GM19455 (cell line): Measurements from ENCODE around the gene C1QTNF12.

Experiments used
- ATAC-seq: cut with Tn5 transposase; IDR thresholded peaks from one replicate; pipeline ENCODE4 v1.9.1; 2021; ENCODE audit not compliant: unreplicated experiment

C1QTNF12 gene

DNA sequence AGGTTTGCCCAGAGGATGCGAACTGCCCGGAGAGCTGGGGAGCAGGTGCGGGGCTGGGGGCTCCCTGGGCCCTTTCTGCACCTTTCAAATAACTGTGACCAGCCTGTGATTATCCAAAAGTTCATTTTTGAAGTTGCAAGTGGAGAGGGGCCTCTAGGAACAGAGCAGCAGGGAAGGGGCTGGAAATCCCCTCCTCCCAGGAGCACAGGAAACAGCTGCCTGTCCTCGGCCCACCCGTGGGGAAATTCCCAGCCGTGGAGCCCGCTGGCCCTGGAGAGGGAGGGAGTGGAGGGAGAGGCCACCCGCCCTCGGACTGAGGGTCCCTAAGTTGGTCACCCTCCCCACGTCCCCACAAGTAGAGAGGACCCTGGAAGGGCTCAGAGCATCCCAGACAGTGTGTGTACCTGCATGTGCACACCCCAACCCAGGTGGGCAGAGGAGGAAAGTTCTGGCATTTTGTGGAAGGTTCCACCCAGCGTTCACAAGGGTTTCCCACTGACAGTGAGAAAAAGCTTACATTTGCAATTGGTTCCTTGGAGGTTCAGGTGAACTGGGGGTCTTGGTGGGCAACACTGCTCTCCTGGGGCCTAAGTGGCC lies 31.3 kb downstream of the C1QTNF12 start:
- ATAC-seq = no peak

GRCh38 chr1:1213345-1214265 lies 32.9 kb downstream of the C1QTNF12 start, which contains the start of gene TNFRSF4:
Gene TNFRSF4 (minus strand): TSS chr1:1214153. CDS start chr1:1214127, 26 bp downstream.
- no peak for ATAC-seq

DNA sequence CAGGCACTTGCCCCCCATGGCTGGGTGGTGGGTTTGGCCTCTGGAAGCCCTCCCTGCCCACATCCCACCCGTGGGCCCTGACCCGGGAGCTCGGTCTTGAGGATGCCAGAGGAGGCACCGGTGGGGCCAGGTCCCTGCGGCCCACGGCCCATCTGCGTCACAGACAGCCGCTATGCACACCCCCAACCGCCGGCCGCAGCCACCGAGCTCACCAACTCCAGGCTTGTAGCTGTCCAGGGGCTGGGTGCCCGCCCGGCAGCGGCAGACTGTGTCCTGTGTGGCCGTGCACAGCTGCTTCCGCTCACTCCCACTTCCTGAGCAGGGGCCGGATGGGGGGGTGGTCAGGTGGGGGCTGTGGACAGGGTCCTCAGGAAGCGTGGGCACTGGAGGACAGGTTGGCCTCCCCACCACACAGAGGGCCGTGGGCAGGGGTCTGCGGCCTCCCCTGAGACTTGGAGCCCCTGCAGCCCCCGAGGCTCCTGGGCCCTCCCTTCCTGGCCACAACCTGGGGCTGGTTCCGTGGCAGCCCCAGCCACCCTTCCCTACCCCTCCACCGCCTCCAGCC lies 33.7 kb downstream of the C1QTNF12 start:
- no peak for ATAC-seq

- ATAC-seq = no peak
Observed at GRCh38 chr1:1211541-1212441, 34.7 kb downstream of the C1QTNF12 start.

GRCh38 chr1:1210726-1211540 lies 35.6 kb downstream of the C1QTNF12 start:
- ATAC-seq = no peak

DNA sequence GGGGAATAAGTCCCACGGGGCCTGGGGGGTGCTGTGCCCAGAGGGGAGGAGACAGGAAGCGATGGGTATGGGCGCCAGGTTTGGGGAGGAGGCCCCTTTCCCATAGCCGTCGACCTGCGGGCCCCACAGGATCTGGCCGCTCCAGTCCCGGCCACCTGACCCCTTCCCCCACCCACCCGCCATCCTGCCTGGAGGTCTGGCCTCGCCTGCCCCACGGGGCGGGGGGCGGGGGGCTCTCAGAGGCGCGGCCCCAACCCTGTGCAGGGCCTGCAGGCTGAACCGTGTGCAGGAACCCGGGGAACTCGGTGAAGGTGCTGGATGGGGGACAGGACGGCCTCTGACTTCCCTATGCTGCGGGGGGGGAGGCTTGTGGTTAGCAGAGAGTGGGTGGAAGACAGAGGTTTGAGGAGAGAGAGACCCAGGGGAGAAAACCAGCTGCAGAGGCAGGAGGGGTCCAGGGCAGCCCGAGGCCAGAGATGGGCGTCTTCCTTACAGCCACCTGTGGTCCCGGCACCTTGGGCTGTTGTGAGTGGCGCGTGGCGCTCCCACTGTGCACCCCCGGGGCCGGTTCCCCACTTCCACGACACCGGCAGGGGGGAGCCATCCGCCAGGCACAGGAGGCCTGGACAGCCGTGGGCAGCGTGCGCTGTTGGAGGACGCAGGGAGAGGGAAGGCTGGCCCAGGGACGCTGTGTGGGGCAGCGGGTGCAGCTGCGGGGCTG lies 37.6 kb downstream of the C1QTNF12 start:
- ATAC-seq = no peak

DNA sequence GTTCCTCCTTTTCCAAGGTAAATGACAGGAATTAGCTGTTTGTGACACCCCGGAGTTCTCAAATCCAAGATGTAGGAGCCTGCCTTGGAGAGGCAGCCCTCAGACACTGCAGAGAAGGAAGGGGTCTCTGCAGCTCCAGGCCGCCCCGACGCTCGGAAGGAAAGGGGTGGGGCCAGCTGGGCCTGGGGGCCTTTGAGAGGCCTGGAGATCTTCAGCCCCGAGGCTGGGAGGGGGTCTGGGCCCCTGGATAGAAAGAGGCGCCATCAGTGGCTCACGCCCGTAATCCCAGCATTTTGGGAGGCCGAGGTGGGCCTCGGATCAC lies 39.0 kb downstream of the C1QTNF12 start:
- no peak for ATAC-seq

DNA sequence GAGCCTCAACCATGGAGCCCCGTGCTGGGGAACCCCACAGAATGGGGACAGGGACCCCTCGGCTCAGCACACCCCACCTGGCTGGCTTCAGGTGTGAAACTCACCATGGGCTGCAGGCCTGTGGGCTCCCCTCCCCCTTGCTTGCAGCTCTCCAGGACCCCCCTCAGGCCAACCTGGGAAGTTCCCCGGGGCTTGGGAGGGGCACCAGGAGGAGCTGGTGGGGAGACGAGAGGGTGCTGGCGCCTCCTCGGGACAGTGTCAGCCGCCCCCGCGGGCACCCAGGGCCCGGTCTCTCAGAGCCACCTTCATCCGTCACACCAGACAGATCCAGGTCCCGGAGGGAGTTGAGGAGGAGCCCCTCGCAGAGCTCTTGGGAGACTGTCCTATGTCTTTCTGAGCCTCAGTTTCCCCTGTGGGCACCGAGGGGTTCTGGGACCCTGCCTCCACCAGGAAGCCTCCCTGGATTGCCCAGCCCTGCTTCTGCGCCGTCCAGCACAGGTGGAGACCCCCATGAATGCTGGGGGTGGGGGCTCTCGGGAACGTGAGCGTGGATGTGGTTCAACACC lies 39.5 kb downstream of the C1QTNF12 start:
- ATAC-seq = no peak

DNA sequence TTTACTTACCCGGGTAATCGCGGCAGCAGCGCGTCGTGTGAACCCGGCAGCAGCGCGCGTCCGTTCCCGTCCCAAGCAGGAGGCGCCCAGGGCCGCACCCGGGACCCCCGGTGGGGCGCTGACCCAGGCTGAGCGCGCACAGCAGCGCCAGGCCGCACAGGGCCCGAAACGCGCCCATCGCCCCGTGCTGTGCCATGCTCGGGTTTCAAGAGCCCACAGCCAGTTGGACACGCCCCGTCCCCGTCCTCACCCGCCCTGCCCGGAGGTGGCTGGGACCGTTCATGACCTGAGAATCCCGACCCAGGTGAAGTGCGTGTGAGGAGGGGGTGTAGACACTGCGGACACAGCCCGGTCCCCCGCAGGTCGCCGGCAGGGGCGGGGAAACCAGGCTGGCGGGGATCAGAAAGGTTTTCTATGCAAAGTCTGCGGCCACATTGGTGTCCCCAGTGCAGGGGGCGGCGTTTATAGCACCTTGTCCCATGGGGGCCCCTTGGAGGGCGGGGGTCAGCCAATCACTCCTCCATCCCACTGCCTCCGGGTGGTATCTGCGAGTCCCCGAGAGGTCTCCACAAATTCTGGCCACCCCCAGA lies 40.1 kb downstream of the C1QTNF12 start, which contains the start of gene TNFRSF18:
TNFRSF18 (minus strand) TSS at position 217 of the 590 bp plus-strand sequence; CDS start at position 196, 21 bp downstream.
- ATAC-seq = no peak

DNA sequence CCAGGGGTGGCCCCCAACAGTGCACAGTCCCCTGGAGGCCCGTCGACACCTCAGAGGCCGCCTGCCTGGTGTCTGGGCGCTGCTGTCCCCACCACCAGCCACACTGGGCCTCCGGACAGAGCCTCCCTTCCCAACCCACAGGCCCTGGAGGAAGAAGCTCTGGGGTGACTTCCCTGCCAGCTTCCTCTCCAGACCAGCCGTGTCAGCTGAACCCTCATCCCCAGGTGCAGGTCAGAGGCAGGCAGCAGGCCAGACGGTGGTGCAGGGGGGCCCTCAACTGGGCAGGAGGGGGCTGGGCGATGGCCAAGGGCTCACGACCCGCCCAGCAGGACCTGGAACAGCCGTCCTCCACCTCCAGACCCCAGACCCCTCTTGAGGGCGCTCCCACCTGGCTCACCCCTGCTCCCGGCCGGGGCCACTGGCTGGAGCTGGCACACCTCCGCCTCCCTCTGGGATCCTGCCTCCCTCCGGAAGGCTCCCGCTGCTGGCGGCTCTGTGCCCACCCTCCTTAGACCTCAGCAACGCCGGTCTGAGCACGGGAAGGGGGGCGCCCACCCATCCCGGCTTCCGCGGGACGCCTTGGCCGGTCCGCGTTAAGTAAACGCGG lies 40.6 kb downstream of the C1QTNF12 start:
- no peak for ATAC-seq

GRCh38 chr1:1204998-1205768 lies 41.3 kb downstream of the C1QTNF12 start:
- no peak for ATAC-seq

- no peak for ATAC-seq
Observed at GRCh38 chr1:1204425-1204920, 42.0 kb downstream of the C1QTNF12 start.

DNA sequence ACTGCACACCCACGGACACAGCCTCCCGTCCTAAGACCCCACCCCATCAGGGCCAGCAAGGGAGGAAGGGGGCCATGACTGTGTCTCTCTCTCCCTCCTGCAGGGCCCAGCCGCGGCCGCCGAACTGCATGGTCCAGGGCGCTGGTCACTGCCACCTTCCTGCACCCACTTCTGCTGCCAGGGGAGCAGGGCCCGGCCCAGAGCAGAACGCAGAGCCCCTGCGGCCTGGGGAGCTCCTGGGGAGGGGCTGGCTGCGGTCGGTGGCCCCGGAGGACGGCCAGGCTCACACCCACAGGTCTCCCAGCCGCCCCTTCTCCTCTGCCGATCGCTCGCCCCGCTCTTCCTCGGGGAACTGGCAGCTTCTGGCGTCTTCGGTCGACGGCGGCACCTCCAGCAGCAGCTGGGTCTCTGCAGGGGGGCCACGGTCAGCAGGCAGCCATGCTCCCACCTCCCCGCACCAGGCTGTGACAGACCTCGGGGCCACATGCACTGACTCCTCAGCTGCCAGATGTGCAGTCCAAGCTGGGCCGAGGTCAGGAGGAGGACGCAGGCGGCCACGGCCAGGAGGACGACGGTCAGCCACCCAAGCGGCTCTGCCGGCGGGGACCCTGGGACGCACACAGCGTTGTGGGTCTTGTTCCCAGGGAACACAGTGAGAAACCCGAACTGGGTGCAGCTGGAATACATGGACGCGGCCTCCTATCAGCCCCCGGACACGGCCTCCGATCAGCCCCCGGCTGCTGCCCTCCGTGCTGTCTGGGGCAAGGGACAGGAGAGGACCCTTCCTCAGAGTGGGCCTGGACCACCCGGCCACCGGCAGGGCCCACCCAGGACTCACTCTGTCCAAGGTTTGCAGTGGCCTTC lies 42.7 kb downstream of the C1QTNF12 start:
- no peak for ATAC-seq

GRCh38 chr1:1202831-1203560 lies 43.5 kb downstream of the C1QTNF12 start:
- no peak for ATAC-seq

- no peak for ATAC-seq
Observed at GRCh38 chr1:1200876-1201810, 45.4 kb downstream of the C1QTNF12 start.
